GM12892 (cell line): ENCODE measurements around the gene SLC28A1.

Experiments
- POLR2A ChIP-seq: IDR thresholded peaks from 2 replicates; pipeline ENCODE4 v1.6.1; 2011; ENCODE audit warnings: low read depth, low read length, control low read depth
- POLR2AphosphoS5 ChIP-seq: IDR thresholded peaks from 2 replicates; pipeline ENCODE4 v1.6.1; 2011; ENCODE audit warnings: low read depth, low read length, control low read depth
- TAF1 ChIP-seq: IDR thresholded peaks from 2 replicates; pipeline ENCODE4 v1.6.1; 2011; ENCODE audit warnings: low read depth, mild to moderate bottlenecking, control low read depth, low read length, borderline replicate concordance

DNA sequence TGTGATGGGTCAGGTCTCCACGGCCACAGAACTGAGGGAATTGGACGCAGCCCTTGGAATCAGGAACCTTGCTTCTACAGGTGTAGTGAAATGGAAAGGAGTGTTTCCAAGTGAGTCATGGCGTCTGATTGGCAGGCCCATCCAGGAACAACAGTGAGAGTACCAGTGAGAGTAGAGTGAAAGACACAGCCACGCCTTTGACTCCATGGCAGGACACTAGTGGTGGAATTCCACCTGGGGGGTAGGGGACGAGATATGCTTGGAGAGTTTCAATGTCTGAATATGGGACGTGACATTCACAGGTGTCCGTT is 3.0 kb upstream of the SLC28A1 start:
- TF ChIP-seq POLR2A: no peak
- no peak for TF ChIP-seq POLR2AphosphoS5
- TF ChIP-seq TAF1: no peak
